ENCODE results near the gene REC114. TPM values are rescaled to one million over a fixed set of nuclear protein-coding genes. Genes with fewer than 3 reads are reported as not detected.
"Not testable (repeated sequence)": the region's sequence is repeated elsewhere in the genome, so short reads cannot be mapped to it uniquely, and the experiment has no call there.

REC114 gene
- total RNA-seq (not detected), total RNA-seq (0 reads per million in 2 donors)

- no peak within 1 kb of the TSS for H3K4me3 Mint-ChIP-seq
- H3K36me3 Mint-ChIP-seq (ENCODE audit: low read depth) = peaks cover 4% of the 10 kb centered on the region
- H3K9me3 ChIP-seq (ENCODE audit: control insufficient read depth, low read length, poor library complexity, severe bottlenecking) = no peaks in the 10 kb centered on the region
- H3K27me3 Mint-ChIP-seq = peaks cover 6% of the 10 kb centered on the region
- H3K4me1 Mint-ChIP-seq = peaks cover 3% of the 10 kb centered on the region
- no peak within 1 kb of the TSS for H3K27ac Mint-ChIP-seq
- DNase-seq (no peak), ATAC-seq (no peak)
Observed at GRCh38 chr15:73442968-73443367, at the start of gene REC114. TSS of gene REC114 (plus strand) at chr15:73443164. CDS start at chr15:73443186, 22 bp downstream.

- Mint-ChIP-seq H3K27me3 (peaks cover 37% of the 10 kb centered on the region), H3K4me1 (no peaks in the 10 kb centered on the region), H3K4me3 (no peak overlapping the region), H3K27ac (no peak overlapping the region), H3K36me3 (ENCODE audit: low read depth) (peaks cover 2% of the 10 kb centered on the region)
- DNase-seq (no peak), ATAC-seq (no peak)
- no peaks in the 10 kb centered on the region for H3K9me3 ChIP-seq (ENCODE audit: control insufficient read depth, low read length, poor library complexity, severe bottlenecking)
Observed at GRCh38 chr15:73393336-73393735, 49.6 kb upstream of the REC114 start.

GRCh38 chr15:73394782-73395181, 48.2 kb upstream of the REC114 start:
- Mint-ChIP-seq H3K36me3 (ENCODE audit: low read depth) (peaks cover under 1% of the 10 kb centered on the region), H3K27ac (no peak overlapping the region)

GRCh38 chr15:73395671-73396070, 47.3 kb upstream of the REC114 start:
- no peak overlapping the region for H3K4me3 Mint-ChIP-seq
- H3K27me3 Mint-ChIP-seq = peaks cover 28% of the 10 kb centered on the region
- no peak for DNase-seq
- no peaks in the 10 kb centered on the region for H3K9me3 ChIP-seq (ENCODE audit: control insufficient read depth, low read length, poor library complexity, severe bottlenecking)
- H3K4me1 Mint-ChIP-seq = no peaks in the 10 kb centered on the region
- no peak for ATAC-seq
- H3K27ac Mint-ChIP-seq = no peak overlapping the region
- no peaks in the 10 kb centered on the region for H3K36me3 Mint-ChIP-seq (ENCODE audit: low read depth)

More at GRCh38 chr15:73394782-73395181, 48.2 kb upstream of the REC114 start:
- no peaks in the 10 kb centered on the region for H3K9me3 ChIP-seq (ENCODE audit: control insufficient read depth, low read length, poor library complexity, severe bottlenecking)
- ATAC-seq = no peak
- DNase-seq = no peak
- no peaks in the 10 kb centered on the region for H3K4me1 Mint-ChIP-seq
- H3K27me3 Mint-ChIP-seq = peaks cover 35% of the 10 kb centered on the region
- no peak overlapping the region for H3K4me3 Mint-ChIP-seq

GRCh38 chr15:73397461-73397860, 45.5 kb upstream of the REC114 start:
- no peak overlapping the region for H3K4me3 Mint-ChIP-seq
- no peaks in the 10 kb centered on the region for H3K9me3 ChIP-seq (ENCODE audit: control insufficient read depth, low read length, poor library complexity, severe bottlenecking)
- no peaks in the 10 kb centered on the region for H3K36me3 Mint-ChIP-seq (ENCODE audit: low read depth)
- H3K27ac Mint-ChIP-seq = no peak overlapping the region
- no peaks in the 10 kb centered on the region for H3K4me1 Mint-ChIP-seq
- DNase-seq (no peak), ATAC-seq (no peak)
- H3K27me3 Mint-ChIP-seq = peaks cover 13% of the 10 kb centered on the region

GRCh38 chr15:73398861-73399260, 44.1 kb upstream of the REC114 start:
- no peak overlapping the region for H3K27ac Mint-ChIP-seq
- peaks cover 13% of the 10 kb centered on the region for H3K27me3 Mint-ChIP-seq
- no peaks in the 10 kb centered on the region for H3K4me1 Mint-ChIP-seq
- H3K36me3 Mint-ChIP-seq (ENCODE audit: low read depth) = no peaks in the 10 kb centered on the region
- H3K9me3 ChIP-seq (ENCODE audit: control insufficient read depth, low read length, poor library complexity, severe bottlenecking) = no peaks in the 10 kb centered on the region
- ATAC-seq (no peak), DNase-seq (no peak)
- H3K4me3 Mint-ChIP-seq = no peak overlapping the region

GRCh38 chr15:73400222-73400621, 42.7 kb upstream of the REC114 start:
- not testable (repeated sequence) for DNase-seq; H3K9me3 ChIP-seq (ENCODE audit: control insufficient read depth, low read length, poor library complexity, severe bottlenecking); H3K36me3 Mint-ChIP-seq (ENCODE audit: low read depth); H3K4me3 Mint-ChIP-seq; H3K4me1 Mint-ChIP-seq; ATAC-seq; H3K27me3 Mint-ChIP-seq; H3K27ac Mint-ChIP-seq

GRCh38 chr15:73403171-73403570, 39.8 kb upstream of the REC114 start:
- H3K9me3 ChIP-seq (ENCODE audit: control insufficient read depth, low read length, poor library complexity, severe bottlenecking) = no peaks in the 10 kb centered on the region
- Mint-ChIP-seq H3K4me3 (no peak overlapping the region), H3K4me1 (no peaks in the 10 kb centered on the region)

GRCh38 chr15:73414876-73415275, 28.1 kb upstream of the REC114 start:
- no peak for ATAC-seq

More at GRCh38 chr15:73403171-73403570, 39.8 kb upstream of the REC114 start:
- H3K27ac Mint-ChIP-seq = no peak overlapping the region
- H3K27me3 Mint-ChIP-seq = peaks cover 13% of the 10 kb centered on the region
- no peaks in the 10 kb centered on the region for H3K36me3 Mint-ChIP-seq (ENCODE audit: low read depth)
- DNase-seq = no peak
- ATAC-seq = no peak

GRCh38 chr15:73424506-73424905, 18.5 kb upstream of the REC114 start:
- H3K36me3 Mint-ChIP-seq (ENCODE audit: low read depth) = no peaks in the 10 kb centered on the region
- peaks cover 5% of the 10 kb centered on the region for H3K4me1 Mint-ChIP-seq
- ATAC-seq (no peak), DNase-seq (no peak)
- H3K4me3 Mint-ChIP-seq = no peak overlapping the region
- no peak overlapping the region for H3K27ac Mint-ChIP-seq
- H3K9me3 ChIP-seq (ENCODE audit: control insufficient read depth, low read length, poor library complexity, severe bottlenecking) = no peaks in the 10 kb centered on the region
- H3K27me3 Mint-ChIP-seq = peaks cover 11% of the 10 kb centered on the region

More at GRCh38 chr15:73414876-73415275, 28.1 kb upstream of the REC114 start:
- no peaks in the 10 kb centered on the region for H3K36me3 Mint-ChIP-seq (ENCODE audit: low read depth)
- no peak for DNase-seq
- H3K27ac Mint-ChIP-seq = no peak overlapping the region
- peaks cover 14% of the 10 kb centered on the region for H3K27me3 Mint-ChIP-seq
- no peak overlapping the region for H3K4me3 Mint-ChIP-seq
- no peaks in the 10 kb centered on the region for H3K9me3 ChIP-seq (ENCODE audit: control insufficient read depth, low read length, poor library complexity, severe bottlenecking)
- no peaks in the 10 kb centered on the region for H3K4me1 Mint-ChIP-seq

- DNase-seq = no peak
- peaks cover 11% of the 10 kb centered on the region for H3K27me3 Mint-ChIP-seq
- no peak for ATAC-seq
Observed at GRCh38 chr15:73425510-73425909, 17.5 kb upstream of the REC114 start.

GRCh38 chr15:73426323-73426994, 16.5 kb upstream of the REC114 start:
- no peak for ATAC-seq
- H3K4me3 Mint-ChIP-seq = no peak overlapping the region
- no peak overlapping the region for H3K27ac Mint-ChIP-seq
- H3K9me3 ChIP-seq (ENCODE audit: control insufficient read depth, low read length, poor library complexity, severe bottlenecking) = no peaks in the 10 kb centered on the region
- peaks cover 5% of the 10 kb centered on the region for H3K4me1 Mint-ChIP-seq
- no peaks in the 10 kb centered on the region for H3K36me3 Mint-ChIP-seq (ENCODE audit: low read depth)
- no peak for DNase-seq
- peaks cover 11% of the 10 kb centered on the region for H3K27me3 Mint-ChIP-seq

More at GRCh38 chr15:73425510-73425909, 17.5 kb upstream of the REC114 start:
- peaks cover 5% of the 10 kb centered on the region for H3K4me1 Mint-ChIP-seq
- H3K36me3 Mint-ChIP-seq (ENCODE audit: low read depth) = no peaks in the 10 kb centered on the region
- no peak overlapping the region for H3K27ac Mint-ChIP-seq
- H3K4me3 Mint-ChIP-seq = no peak overlapping the region
- H3K9me3 ChIP-seq (ENCODE audit: control insufficient read depth, low read length, poor library complexity, severe bottlenecking) = no peaks in the 10 kb centered on the region

GRCh38 chr15:73431329-73431728, 11.6 kb upstream of the REC114 start:
- peaks cover 15% of the 10 kb centered on the region for H3K27me3 Mint-ChIP-seq
- not testable (repeated sequence) for DNase-seq; H3K36me3 Mint-ChIP-seq (ENCODE audit: low read depth); H3K4me1 Mint-ChIP-seq; H3K9me3 ChIP-seq (ENCODE audit: control insufficient read depth, low read length, poor library complexity, severe bottlenecking); ATAC-seq; H3K4me3 Mint-ChIP-seq; H3K27ac Mint-ChIP-seq

GRCh38 chr15:73433873-73434272, 9.1 kb upstream of the REC114 start:
- Mint-ChIP-seq H3K4me1 (peaks cover 3% of the 10 kb centered on the region), H3K27ac (no peak overlapping the region), H3K36me3 (ENCODE audit: low read depth) (no peaks in the 10 kb centered on the region), H3K27me3 (peaks cover 22% of the 10 kb centered on the region), H3K4me3 (no peak overlapping the region)
- no peak for ATAC-seq
- DNase-seq = no peak
- H3K9me3 ChIP-seq (ENCODE audit: control insufficient read depth, low read length, poor library complexity, severe bottlenecking) = no peaks in the 10 kb centered on the region

Measured in T-helper 17 cell (primary cell).